Breast epithelium (tissue), 4 donors: ENCODE data around the gene SRSF1. TPM values are rescaled to one million over a fixed set of nuclear protein-coding genes. Genes with fewer than 3 reads are reported as not detected.

ENCODE experiments used
- DNase-seq, 2 donors: peaks; one replicate each; pipeline ENCODE4 v3.0.0-alpha.2; 2019; ENCODE audit warnings: low spot score in 2 of 2
- H3K27ac ChIP-seq, 2 donors: fragments of 200-600 bp; sonication (generic) in 1 of 2; one replicate each; pipeline ENCODE4 v1.5.1; 2016 to 2019; ENCODE audit warnings: mild to moderate bottlenecking in 1 of 2
- H3K27me3 ChIP-seq, 2 donors: fragments of 200-600 bp; sonication (generic) in 1 of 2; one replicate each; pipeline versions ENCODE4 v1.5.1 to v1.6.0; 2017 to 2019; ENCODE audit warnings: control low read depth in 1 of 2, mild to moderate bottlenecking in 1 of 2
- H3K36me3 ChIP-seq: fragments of 200-600 bp; one replicate; pipeline ENCODE4 v1.5.1; 2019
- H3K4me1 ChIP-seq, 2 donors: fragments of 200-600 bp; sonication (generic); one replicate each; pipeline ENCODE4 v1.5.1; 2016 to 2019; ENCODE audit warnings: control low read depth in 1 of 2
- H3K4me3 ChIP-seq, 3 donors: fragments of 200-600 bp; sonication (generic); 1 replicate in 2 of 3; 2 replicates in 1 of 3; pipeline ENCODE4 v1.5.1; 2016 to 2019; ENCODE audit warnings: mild to moderate bottlenecking in 3 of 3, moderate library complexity in 2 of 3
- H3K9me3 ChIP-seq, 2 donors: fragments of 200-600 bp; sonication (generic) in 1 of 2; one replicate each; pipeline ENCODE4 v1.5.1; 2016 to 2019; ENCODE audit warnings: control low read depth in 1 of 2
- POLR2A ChIP-seq: fragments of 450-650 bp; IDR thresholded peaks from one replicate; pipeline ENCODE4 v1.6.1; 2016; ENCODE audit warnings: antibody characterized with exemption, mild to moderate bottlenecking, moderate library complexity
- POLR2AphosphoS5 ChIP-seq, 3 donors: sonication (generic); formaldehyde crosslinking; IDR thresholded peaks; one replicate each; pipeline ENCODE4 v1.6.1; 2017; ENCODE audit warnings: antibody characterized with exemption in 3 of 3
- intact Hi-C: fragments of 100-400 bp; cut with DNase I; formaldehyde crosslinking; loops from one replicate; pipeline ENCODE4 v1.15.1; 2023; ENCODE audit warnings: low total_unique reads
- total RNA-seq, 3 donors: library from RNA; depleted of rRNA; stranded (reverse); fragments of >200 nt; gene quantifications; one replicate each; pipeline ENCODE4 v1.1.0, GENCODE V29; 2016
- TF ChIP-seq, protein P1 (sequence below), 3 donors: fragments of 450-650 bp; IDR thresholded peaks; one replicate each; pipeline ENCODE4 v1.5.1; 2016 to 2017; ENCODE audit warnings: antibody characterized with exemption in 3 of 3, mild to moderate bottlenecking in 3 of 3, moderate library complexity in 3 of 3

The SRSF1 gene
- total RNA-seq, 3 donors from 2014 or later = 176 to 202 (median 185) TPM

DNA sequence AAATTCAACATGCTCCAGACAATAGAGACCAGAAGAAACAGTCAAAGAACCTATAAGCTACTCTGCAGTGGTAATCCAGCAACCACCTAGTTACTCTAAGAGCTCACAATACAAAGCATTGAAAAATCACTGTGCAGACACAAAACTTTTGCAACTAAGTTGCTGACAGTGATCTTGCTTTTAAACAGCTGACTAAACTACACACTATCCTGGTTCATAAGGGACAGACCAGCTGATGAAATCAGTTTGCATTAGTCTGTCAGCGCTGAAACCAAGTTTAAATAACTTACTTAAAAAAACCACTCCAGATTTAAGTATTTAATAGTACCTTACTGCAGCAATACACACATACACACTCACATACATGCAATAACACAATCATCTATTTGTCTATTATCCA, 23.6 kb downstream of the SRSF1 start:
- Histone ChIP-seq H3K27me3 (no peaks in the 10 kb centered on the region), H3K27ac (no peak overlapping the region), H3K4me3 (no peak overlapping the region), H3K36me3 (no peaks in the 10 kb centered on the region), H3K9me3 (no peaks in the 10 kb centered on the region), H3K4me1 (peaks cover 9 to 16% of the 10 kb centered on the region in 2 donors)
- TF ChIP-seq POLR2A (no peak), POLR2AphosphoS5 (IDR thresholded peaks at IDR 0.05) (no peak)
- TF ChIP-seq, protein P1, sequence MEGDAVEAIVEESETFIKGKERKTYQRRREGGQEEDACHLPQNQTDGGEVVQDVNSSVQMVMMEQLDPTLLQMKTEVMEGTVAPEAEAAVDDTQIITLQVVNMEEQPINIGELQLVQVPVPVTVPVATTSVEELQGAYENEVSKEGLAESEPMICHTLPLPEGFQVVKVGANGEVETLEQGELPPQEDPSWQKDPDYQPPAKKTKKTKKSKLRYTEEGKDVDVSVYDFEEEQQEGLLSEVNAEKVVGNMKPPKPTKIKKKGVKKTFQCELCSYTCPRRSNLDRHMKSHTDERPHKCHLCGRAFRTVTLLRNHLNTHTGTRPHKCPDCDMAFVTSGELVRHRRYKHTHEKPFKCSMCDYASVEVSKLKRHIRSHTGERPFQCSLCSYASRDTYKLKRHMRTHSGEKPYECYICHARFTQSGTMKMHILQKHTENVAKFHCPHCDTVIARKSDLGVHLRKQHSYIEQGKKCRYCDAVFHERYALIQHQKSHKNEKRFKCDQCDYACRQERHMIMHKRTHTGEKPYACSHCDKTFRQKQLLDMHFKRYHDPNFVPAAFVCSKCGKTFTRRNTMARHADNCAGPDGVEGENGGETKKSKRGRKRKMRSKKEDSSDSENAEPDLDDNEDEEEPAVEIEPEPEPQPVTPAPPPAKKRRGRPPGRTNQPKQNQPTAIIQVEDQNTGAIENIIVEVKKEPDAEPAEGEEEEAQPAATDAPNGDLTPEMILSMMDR (IDR thresholded peaks at IDR 0.05) = no peak
- intact Hi-C loops = no loop called here
- DNase-seq = no peak

DNA sequence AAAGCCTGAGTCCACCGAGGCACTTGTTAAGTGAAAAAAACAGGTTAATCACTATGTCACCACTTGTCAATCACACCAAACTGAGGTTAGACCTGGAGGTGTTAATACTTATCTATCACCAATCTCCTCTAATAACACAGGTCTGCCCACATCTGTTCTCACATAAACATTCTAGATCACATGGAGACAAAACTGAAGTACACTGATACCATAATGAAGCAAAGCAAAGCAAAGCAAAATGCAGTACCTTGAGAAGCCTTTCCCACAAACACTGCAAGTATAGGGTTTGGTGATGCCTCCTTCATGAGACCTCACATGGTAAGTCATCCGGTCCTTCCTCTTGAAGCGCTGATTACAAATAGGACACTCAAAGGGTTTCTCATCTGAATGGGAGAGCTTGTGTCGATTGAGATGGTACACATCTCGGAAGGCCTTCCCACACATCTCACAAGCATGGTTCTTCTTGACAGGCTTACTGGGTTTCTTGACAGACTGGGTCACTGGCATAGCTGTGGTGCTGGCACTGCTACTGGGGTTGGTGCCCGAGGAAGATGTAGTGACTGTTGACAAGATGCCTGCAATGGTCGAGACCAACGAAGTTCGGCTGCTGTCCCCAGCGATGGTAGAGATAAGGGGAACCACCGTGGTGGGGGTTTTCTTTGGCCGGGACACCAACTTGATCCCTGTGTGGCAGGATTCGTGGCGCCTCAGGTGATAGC, 24.4 kb downstream of the SRSF1 start:
- intact Hi-C loops = no loop called here
- H3K27ac ChIP-seq = no peak overlapping the region
- H3K4me1 ChIP-seq = peaks cover 9 to 16% of the 10 kb centered on the region in 2 donors

DNA sequence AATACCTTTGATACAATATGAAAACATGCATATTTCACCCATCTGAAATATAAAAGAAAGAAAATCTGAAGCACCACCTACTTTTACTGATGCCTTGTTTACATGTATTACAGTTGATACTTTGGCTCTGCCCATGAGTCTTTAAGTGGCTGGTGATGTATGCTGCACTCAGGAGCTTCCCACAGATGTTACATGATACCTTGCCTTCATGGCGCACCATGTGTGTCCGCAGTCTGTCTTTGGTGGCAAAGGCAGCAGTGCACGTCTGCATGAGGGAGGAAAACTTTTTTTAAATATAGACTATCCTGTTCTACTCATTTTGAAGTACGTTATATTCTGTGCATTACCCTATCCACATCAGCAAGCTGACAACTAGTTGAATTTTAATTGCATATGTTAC, 26.5 kb downstream of the SRSF1 start:
- Histone ChIP-seq H3K27me3 (no peaks in the 10 kb centered on the region), H3K9me3 (no peaks in the 10 kb centered on the region), H3K4me3 (no peak overlapping the region), H3K4me1 (peaks cover 9 to 18% of the 10 kb centered on the region in 2 donors), H3K27ac (no peak overlapping the region), H3K36me3 (peaks cover 6% of the 10 kb centered on the region)
- intact Hi-C loops = no loop called here
- TF ChIP-seq POLR2A = no peak
- no peak for DNase-seq

More for the DNA sequence above, 24.4 kb downstream of the SRSF1 start:
- DNase-seq = no peak
- H3K36me3 ChIP-seq = no peaks in the 10 kb centered on the region
- H3K27me3 ChIP-seq = no peaks in the 10 kb centered on the region
- peak overlapping the region in 1 of 3 donors; percentile 8 for H3K4me3 ChIP-seq
- TF ChIP-seq POLR2AphosphoS5 (IDR thresholded peaks at IDR 0.05) (no peak), POLR2A (no peak)
- TF ChIP-seq, protein P1 (IDR thresholded peaks at IDR 0.05) = no peak
- no peaks in the 10 kb centered on the region for H3K9me3 ChIP-seq

DNA sequence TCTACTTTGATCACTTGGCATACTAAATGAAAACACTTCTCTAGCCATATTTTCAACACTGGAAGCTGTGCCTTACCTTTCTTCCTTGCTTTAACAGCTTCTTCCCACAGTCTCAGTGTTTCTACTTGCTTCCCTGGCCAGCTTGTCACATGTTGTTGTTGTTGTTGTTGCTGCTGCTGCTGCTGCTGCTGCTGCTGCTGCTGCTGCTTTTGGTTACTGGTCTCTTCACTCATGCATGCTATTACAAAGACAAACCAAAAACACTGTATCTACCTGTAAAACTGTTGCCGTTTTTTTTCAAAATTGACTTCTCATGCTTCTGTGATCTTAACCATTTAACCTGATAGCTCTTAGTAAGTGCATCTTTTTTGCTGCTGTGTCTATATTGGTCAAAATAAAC, 28.0 kb downstream of the SRSF1 start:
- H3K36me3 ChIP-seq = peaks cover 6% of the 10 kb centered on the region
- intact Hi-C loops = no loop called here

DNA sequence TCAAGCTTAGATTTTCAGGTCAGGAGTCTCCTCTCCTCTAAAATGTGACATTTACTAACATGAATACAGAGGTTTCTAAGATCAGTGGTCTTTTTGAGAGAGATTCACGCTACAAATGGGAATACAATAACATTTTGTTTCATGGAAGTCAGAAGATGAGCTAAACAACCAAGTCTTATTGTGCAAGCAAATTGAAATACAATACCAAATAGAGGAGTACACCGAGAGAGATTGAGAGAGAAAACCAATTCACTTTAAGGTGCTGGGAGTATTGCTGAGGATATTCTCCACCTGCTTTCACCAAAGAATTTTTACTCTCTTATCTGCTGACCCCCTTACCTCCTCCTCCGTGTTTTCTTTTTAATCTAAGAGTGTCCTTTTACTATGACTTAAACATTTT, 30.5 kb downstream of the SRSF1 start:
- Histone ChIP-seq H3K4me3 (no peak overlapping the region), H3K36me3 (peaks cover 6% of the 10 kb centered on the region), H3K4me1 (peaks cover 0 to 4% of the 10 kb centered on the region in 2 donors), H3K27me3 (no peaks in the 10 kb centered on the region), H3K27ac (no peak overlapping the region), H3K9me3 (no peaks in the 10 kb centered on the region)
- DNase-seq = no peak
- no peak for TF ChIP-seq POLR2AphosphoS5 (IDR thresholded peaks at IDR 0.05)
- TF ChIP-seq POLR2A = no peak
- TF ChIP-seq, protein P1 (IDR thresholded peaks at IDR 0.05) = no peak
- intact Hi-C loops = no loop called here

More for the DNA sequence above, 28.0 kb downstream of the SRSF1 start:
- TF ChIP-seq POLR2A (no peak), POLR2AphosphoS5 (IDR thresholded peaks at IDR 0.05) (no peak)
- TF ChIP-seq, protein P1 (IDR thresholded peaks at IDR 0.05) = no peak
- Histone ChIP-seq H3K4me1 (peaks cover 9 to 10% of the 10 kb centered on the region in 2 donors), H3K27ac (no peak overlapping the region), H3K4me3 (no peak overlapping the region), H3K9me3 (no peaks in the 10 kb centered on the region), H3K27me3 (no peaks in the 10 kb centered on the region)
- DNase-seq = no peak
